Measurements from ENCODE around the gene DLGAP4.

DLGAP4 gene

DNA sequence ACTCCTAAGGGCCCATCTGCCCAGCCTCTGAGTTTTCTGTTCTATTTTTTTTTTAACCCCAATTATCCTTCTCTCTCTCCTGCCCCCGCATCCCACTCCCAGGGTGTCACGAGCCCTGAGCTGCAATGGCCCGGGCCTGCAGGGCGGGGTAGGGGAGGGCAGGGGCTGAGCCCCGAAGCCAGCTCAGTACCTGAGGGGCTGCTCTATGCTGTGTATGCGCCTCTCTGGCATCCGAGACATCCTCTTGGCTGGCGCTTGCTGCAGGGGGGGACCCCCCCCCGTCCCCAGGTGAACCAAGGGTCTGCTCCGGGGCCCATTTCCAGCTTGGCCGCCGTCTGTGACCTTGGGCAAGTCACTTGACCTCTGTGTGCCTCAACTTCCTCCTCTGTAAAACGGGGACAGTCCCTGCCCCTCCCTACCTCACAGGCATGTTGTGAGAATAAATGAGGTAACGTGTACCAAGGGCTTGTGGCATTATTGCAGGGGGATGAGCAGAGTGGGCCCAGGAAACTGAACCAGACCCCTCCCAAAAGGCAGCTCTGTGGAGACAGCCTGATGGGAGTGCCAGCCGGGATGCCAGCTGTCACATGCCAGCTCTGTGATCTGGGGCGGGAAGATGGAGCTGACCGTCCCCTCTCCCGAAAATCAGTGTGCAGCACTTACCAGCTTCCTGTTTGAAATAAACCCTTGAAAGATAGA, 222.2 kb downstream of the DLGAP4 start:
- in situ Hi-C loops (cut with HindIII; ENCODE audit: low sequenced_read_pairs), result no loop called here
- TF ChIP-seq, protein P1, sequence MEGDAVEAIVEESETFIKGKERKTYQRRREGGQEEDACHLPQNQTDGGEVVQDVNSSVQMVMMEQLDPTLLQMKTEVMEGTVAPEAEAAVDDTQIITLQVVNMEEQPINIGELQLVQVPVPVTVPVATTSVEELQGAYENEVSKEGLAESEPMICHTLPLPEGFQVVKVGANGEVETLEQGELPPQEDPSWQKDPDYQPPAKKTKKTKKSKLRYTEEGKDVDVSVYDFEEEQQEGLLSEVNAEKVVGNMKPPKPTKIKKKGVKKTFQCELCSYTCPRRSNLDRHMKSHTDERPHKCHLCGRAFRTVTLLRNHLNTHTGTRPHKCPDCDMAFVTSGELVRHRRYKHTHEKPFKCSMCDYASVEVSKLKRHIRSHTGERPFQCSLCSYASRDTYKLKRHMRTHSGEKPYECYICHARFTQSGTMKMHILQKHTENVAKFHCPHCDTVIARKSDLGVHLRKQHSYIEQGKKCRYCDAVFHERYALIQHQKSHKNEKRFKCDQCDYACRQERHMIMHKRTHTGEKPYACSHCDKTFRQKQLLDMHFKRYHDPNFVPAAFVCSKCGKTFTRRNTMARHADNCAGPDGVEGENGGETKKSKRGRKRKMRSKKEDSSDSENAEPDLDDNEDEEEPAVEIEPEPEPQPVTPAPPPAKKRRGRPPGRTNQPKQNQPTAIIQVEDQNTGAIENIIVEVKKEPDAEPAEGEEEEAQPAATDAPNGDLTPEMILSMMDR (IDR thresholded peaks at IDR 0.05; ENCODE audit: low read depth, low read length), result no peak
- H3K4me3 ChIP-seq (ENCODE audit: low read depth, low read length), result no peak overlapping the region
- no peak for DNase-seq (ENCODE audit: low read depth, low spot score)

DNA sequence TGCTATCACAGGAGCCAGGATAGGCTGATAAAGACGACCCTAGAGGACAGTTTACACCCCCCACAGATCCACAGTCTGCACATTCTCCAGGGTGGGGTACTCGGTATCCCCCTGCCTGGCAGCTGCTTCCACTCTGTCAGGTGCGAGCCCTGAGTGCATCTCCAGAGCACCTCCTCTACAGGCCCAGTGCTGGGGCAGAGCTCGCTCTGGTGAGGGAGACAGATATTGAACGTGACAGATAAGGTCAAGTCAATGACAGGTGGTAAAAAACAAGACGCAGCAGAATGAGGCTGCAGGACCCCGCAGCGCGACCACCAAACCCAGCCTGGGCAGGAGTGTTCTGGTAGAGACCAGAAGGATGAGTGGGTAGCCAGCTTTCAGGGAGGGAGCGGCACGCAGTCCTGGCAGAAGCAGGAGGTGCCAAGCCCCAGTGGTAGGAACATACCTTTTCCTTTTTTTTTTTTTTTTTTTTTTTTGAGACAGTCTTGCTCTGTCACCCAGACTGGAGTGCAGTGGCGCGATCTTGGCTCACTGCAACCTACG, 222.8 kb downstream of the DLGAP4 start:
- no peak overlapping the region for H3K4me3 ChIP-seq (ENCODE audit: low read depth, low read length)
- TF ChIP-seq, protein P1 (IDR thresholded peaks at IDR 0.05; ENCODE audit: low read depth, low read length), result no peak
- no peak for DNase-seq (ENCODE audit: low read depth, low spot score)
- in situ Hi-C loops (cut with HindIII; ENCODE audit: low sequenced_read_pairs), result no loop called here

DNA sequence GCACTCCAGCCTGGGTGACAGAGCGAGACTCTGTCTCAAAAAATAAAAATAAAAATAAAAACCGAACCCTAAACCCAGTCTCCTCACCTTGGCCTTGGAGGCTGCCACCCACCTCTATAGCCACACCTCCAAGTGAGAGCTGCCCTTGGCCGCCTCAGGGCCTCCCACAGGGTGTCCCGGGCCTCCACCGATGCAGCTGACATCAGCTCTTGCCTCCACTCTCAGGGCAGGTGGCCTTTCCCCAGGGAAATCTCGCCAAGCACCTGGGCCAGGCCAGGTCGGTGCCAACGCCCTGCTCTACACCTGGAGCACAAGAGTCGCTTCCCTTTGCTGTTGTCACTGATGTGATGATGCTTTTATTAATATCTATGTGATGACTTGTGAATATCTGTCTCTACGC, 226.2 kb downstream of the DLGAP4 start:
- in situ Hi-C loops (cut with HindIII; ENCODE audit: low sequenced_read_pairs), result no loop called here
- no peak for DNase-seq (ENCODE audit: low read depth, low spot score)
- H3K4me3 ChIP-seq (ENCODE audit: low read depth, low read length), result no peak overlapping the region
- TF ChIP-seq, protein P1 (IDR thresholded peaks at IDR 0.05; ENCODE audit: low read depth, low read length), result no peak

DNA sequence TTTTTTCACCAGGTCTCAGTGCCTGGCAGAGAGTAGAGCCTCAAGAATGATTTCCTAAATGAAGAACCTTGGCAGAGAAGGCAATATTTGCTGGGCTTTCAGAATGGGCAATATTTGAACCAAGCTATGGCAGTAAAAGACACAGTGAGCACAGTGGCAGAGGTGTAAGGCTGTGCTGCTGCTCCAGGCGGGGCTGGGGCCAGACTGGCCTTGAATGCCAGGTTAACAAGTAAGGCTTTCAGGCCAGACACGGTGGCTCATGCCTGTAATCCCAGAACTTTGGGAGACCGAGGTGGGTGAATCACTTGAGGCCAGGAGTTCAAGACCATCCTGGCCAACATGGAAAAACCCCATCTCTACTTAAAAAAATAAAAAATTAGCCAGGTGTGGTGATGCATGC, 226.7 kb downstream of the DLGAP4 start:
- TF ChIP-seq, protein P1 (IDR thresholded peaks at IDR 0.05; ENCODE audit: low read depth, low read length), result no peak
- in situ Hi-C loops (cut with HindIII; ENCODE audit: low sequenced_read_pairs), result no loop called here
- DNase-seq (ENCODE audit: low read depth, low spot score), result no peak
- H3K4me3 ChIP-seq (ENCODE audit: low read depth, low read length), result no peak overlapping the region

DNA sequence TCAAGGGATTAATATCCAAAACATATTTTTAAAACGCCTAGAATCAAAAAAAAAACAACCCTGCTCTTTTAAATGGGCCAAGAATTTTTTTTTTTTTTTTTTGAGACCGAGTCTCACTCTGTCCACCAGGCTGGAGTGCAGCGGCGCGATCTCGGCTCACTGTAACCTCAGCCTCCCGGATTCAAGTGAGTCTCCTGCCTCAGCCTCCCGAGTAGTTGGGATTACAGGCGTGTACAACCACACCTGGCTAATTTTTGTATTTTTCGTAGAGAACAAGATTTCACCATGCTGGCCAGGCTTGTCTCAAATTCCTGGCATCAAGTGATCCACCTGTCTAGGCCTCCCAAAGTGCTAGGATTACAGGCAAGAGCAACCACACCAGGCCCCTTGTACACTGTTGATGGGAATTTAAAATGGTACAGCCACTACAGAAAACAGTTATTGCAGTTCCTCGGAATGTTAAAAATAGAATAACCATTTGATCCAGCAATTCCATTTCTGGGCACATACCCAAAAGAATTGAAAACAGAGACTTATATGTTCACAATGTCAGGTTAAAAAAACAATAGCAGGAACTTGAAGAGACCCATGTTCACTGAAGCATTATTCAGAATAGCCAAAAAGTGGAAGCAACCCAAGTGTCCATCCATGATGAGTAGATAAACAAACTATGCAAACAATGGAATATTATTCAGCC, 232.0 kb downstream of the DLGAP4 start:
- TF ChIP-seq, protein P1 (IDR thresholded peaks at IDR 0.05; ENCODE audit: low read depth, low read length), result no peak
- H3K4me3 ChIP-seq (ENCODE audit: low read depth, low read length), result no peak overlapping the region
- peak; percentile 75 for DNase-seq (ENCODE audit: low read depth, low spot score)
- in situ Hi-C loops (cut with HindIII; ENCODE audit: low sequenced_read_pairs), result no loop called here

DNA sequence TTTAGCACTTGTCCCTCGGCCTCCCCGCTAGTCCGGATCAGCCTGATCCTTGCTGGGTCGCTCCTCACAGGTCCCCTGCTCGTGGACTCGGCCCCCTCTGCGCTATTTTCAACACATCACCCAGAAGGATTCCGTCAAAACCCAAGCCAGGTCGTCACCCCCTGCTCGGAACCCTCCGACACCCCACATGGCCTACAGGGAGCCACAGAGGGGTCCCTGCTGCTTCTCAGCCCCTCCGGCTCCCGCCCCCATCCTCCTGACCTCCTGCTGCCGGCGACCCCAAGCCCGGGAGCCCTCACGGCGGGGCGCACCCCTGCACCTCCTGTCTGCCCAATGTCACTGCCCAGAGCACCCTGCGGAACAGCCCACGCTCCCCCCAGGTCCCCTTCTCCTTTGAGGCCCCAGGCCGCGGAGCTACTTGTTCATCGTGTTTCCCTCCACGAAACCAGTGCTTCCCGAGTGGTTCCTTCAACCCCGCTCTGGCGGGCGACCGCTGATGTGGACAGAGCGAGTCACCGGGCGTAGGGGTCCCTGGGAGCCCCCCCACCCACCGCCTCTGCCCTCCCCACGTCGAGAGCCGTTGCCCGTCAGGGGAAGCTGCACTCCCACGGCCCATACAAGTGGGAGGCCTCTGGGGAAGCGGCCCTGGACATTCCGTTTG, 234.5 kb downstream of the DLGAP4 start:
- H3K4me3 ChIP-seq (ENCODE audit: low read depth, low read length), result peak overlapping the region; percentile 82
- no peak for DNase-seq (ENCODE audit: low read depth, low spot score)
- TF ChIP-seq, protein P1 (IDR thresholded peaks at IDR 0.05; ENCODE audit: low read depth, low read length), result no peak
- in situ Hi-C loops (cut with HindIII; ENCODE audit: low sequenced_read_pairs), result no loop called here

Measured in astrocyte of the spinal cord (primary cell).